BLaER1 (cell line): ENCODE data around the gene KDM4C.

Experiments used
- H3K27ac ChIP-seq: shearing (Covaris generic); formaldehyde crosslinking; 2 replicates; pipeline ENCODE4 v1.8.1; 2022
- H3K27me3 ChIP-seq: shearing (Covaris generic); formaldehyde crosslinking; 2 replicates; pipeline ENCODE4 v1.8.1; 2022
- H3K36me3 ChIP-seq: shearing (Covaris generic); formaldehyde crosslinking; 2 replicates; pipeline ENCODE4 v1.8.1; 2022
- H3K4me1 ChIP-seq: shearing (Covaris generic); formaldehyde crosslinking; 2 replicates; pipeline ENCODE4 v1.8.1; 2022
- H3K4me2 ChIP-seq: shearing (Covaris generic); formaldehyde crosslinking; 2 replicates; pipeline ENCODE4 v1.8.1; 2022
- H3K4me3 ChIP-seq: shearing (Covaris generic); formaldehyde crosslinking; 2 replicates; pipeline ENCODE4 v1.8.1; 2022
- H3K9ac ChIP-seq: shearing (Covaris generic); formaldehyde crosslinking; 2 replicates; pipeline ENCODE4 v1.8.1; 2022
- H3K9me3 ChIP-seq: shearing (Covaris generic); formaldehyde crosslinking; 2 replicates; pipeline ENCODE4 v1.8.1; 2022
- H4K20me1 ChIP-seq: shearing (Covaris generic); formaldehyde crosslinking; 2 replicates; pipeline ENCODE4 v1.8.1; 2022
- Cebpa-rat ChIP-seq: shearing (Covaris generic); IDR thresholded peaks from 2 replicates; pipeline ENCODE4 v1.8.1; 2022

The KDM4C gene

GRCh38 chr9:7150153-7150890 lies 392.5 kb downstream of the KDM4C start:
- no peak overlapping the region for H3K4me3 ChIP-seq
- peak overlapping the region; percentile 33 for H3K27ac ChIP-seq

GRCh38 chr9:7153134-7153533 lies 395.4 kb downstream of the KDM4C start:
- H3K27ac ChIP-seq: no peak overlapping the region
- no peak overlapping the region for H3K4me3 ChIP-seq
- H3K27me3 ChIP-seq: no peaks in the 10 kb centered on the region
- H3K4me1 ChIP-seq: peaks cover 27% of the 10 kb centered on the region
- peaks cover 21% of the 10 kb centered on the region for H3K9me3 ChIP-seq
- H3K4me2 ChIP-seq: no peak overlapping the region
- H4K20me1 ChIP-seq: no peaks in the 10 kb centered on the region
- H3K36me3 ChIP-seq: peaks cover 39% of the 10 kb centered on the region
- H3K9ac ChIP-seq: no peak overlapping the region
- no peak for TF ChIP-seq Cebpa-rat

More at GRCh38 chr9:7150153-7150890, 392.5 kb downstream of the KDM4C start:
- no peaks in the 10 kb centered on the region for H4K20me1 ChIP-seq
- H3K9ac ChIP-seq: no peak overlapping the region
- TF ChIP-seq Cebpa-rat: no peak
- peak overlapping the region; percentile 66 for H3K4me2 ChIP-seq
- H3K36me3 ChIP-seq: peaks cover 57% of the 10 kb centered on the region
- H3K27me3 ChIP-seq: no peaks in the 10 kb centered on the region
- peaks cover 20% of the 10 kb centered on the region for H3K9me3 ChIP-seq
- H3K4me1 ChIP-seq: peaks cover 27% of the 10 kb centered on the region

GRCh38 chr9:7153566-7153965 lies 395.8 kb downstream of the KDM4C start:
- H3K9me3 ChIP-seq: peaks cover 17% of the 10 kb centered on the region
- H3K9ac ChIP-seq: no peak overlapping the region
- no peaks in the 10 kb centered on the region for H4K20me1 ChIP-seq
- H3K4me3 ChIP-seq: no peak overlapping the region
- no peaks in the 10 kb centered on the region for H3K27me3 ChIP-seq
- H3K36me3 ChIP-seq: peaks cover 35% of the 10 kb centered on the region
- H3K4me2 ChIP-seq: no peak overlapping the region
- H3K27ac ChIP-seq: no peak overlapping the region
- H3K4me1 ChIP-seq: peaks cover 23% of the 10 kb centered on the region
- TF ChIP-seq Cebpa-rat: no peak

- Histone ChIP-seq H3K9ac (no peak overlapping the region), H3K4me3 (no peak overlapping the region), H3K4me2 (no peak overlapping the region), H3K27ac (no peak overlapping the region), H3K36me3 (peaks cover 29% of the 10 kb centered on the region), H3K27me3 (no peaks in the 10 kb centered on the region), H3K4me1 (peaks cover 17% of the 10 kb centered on the region), H4K20me1 (no peaks in the 10 kb centered on the region), H3K9me3 (peaks cover 11% of the 10 kb centered on the region)
- TF ChIP-seq Cebpa-rat: no peak
Observed at GRCh38 chr9:7154003-7154619, 396.3 kb downstream of the KDM4C start.

GRCh38 chr9:7154650-7155049 lies 396.9 kb downstream of the KDM4C start:
- H3K4me1 ChIP-seq: peaks cover 12% of the 10 kb centered on the region
- H3K36me3 ChIP-seq: peaks cover 28% of the 10 kb centered on the region
- no peak overlapping the region for H3K9ac ChIP-seq
- H3K27ac ChIP-seq: no peak overlapping the region
- no peaks in the 10 kb centered on the region for H4K20me1 ChIP-seq
- peaks cover 9% of the 10 kb centered on the region for H3K9me3 ChIP-seq
- H3K27me3 ChIP-seq: no peaks in the 10 kb centered on the region
- no peak for TF ChIP-seq Cebpa-rat
- no peak overlapping the region for H3K4me3 ChIP-seq
- H3K4me2 ChIP-seq: no peak overlapping the region

GRCh38 chr9:7161469-7161868 lies 403.7 kb downstream of the KDM4C start:
- Histone ChIP-seq H3K27me3 (no peaks in the 10 kb centered on the region), H3K36me3 (peaks cover 60% of the 10 kb centered on the region), H3K27ac (no peak overlapping the region), H3K9ac (no peak overlapping the region), H3K4me1 (no peaks in the 10 kb centered on the region), H3K9me3 (no peaks in the 10 kb centered on the region; the same call in 1 of the 2 replicates), H3K4me2 (no peak overlapping the region), H4K20me1 (no peaks in the 10 kb centered on the region), H3K4me3 (no peak overlapping the region)
- no peak for TF ChIP-seq Cebpa-rat

GRCh38 chr9:7163932-7164331 lies 406.2 kb downstream of the KDM4C start:
- Histone ChIP-seq H3K4me3 (no peak overlapping the region), H3K4me2 (no peak overlapping the region), H3K36me3 (peaks cover 74% of the 10 kb centered on the region), H3K9ac (no peak overlapping the region), H3K27me3 (no peaks in the 10 kb centered on the region), H4K20me1 (no peaks in the 10 kb centered on the region), H3K27ac (no peak overlapping the region), H3K9me3 (no peaks in the 10 kb centered on the region; the same call in 1 of the 2 replicates), H3K4me1 (no peaks in the 10 kb centered on the region)
- TF ChIP-seq Cebpa-rat: no peak

- Histone ChIP-seq H3K9me3 (no peaks in the 10 kb centered on the region), H3K9ac (no peak overlapping the region), H3K27me3 (no peaks in the 10 kb centered on the region), H3K36me3 (peaks cover 79% of the 10 kb centered on the region), H3K27ac (no peak overlapping the region), H3K4me1 (no peaks in the 10 kb centered on the region), H4K20me1 (no peaks in the 10 kb centered on the region), H3K4me2 (no peak overlapping the region), H3K4me3 (no peak overlapping the region)
- TF ChIP-seq Cebpa-rat: no peak
Observed at GRCh38 chr9:7164440-7165330, 406.9 kb downstream of the KDM4C start.

- H3K4me3 ChIP-seq: no peak overlapping the region
- H3K4me2 ChIP-seq: no peak overlapping the region
- no peak overlapping the region for H3K9ac ChIP-seq
- H3K36me3 ChIP-seq: peaks cover 78% of the 10 kb centered on the region
- no peaks in the 10 kb centered on the region for H3K4me1 ChIP-seq
- no peak for TF ChIP-seq Cebpa-rat
- H3K27me3 ChIP-seq: no peaks in the 10 kb centered on the region
- H4K20me1 ChIP-seq: no peaks in the 10 kb centered on the region
- no peaks in the 10 kb centered on the region for H3K9me3 ChIP-seq
- H3K27ac ChIP-seq: no peak overlapping the region
Observed at GRCh38 chr9:7165331-7165975, 407.7 kb downstream of the KDM4C start.
